B cell (primary cell): ENCODE results near the gene NBL1. TPM values are rescaled to one million over a fixed set of nuclear protein-coding genes. Genes with fewer than 3 reads are reported as not detected.

Source experiments
- ATAC-seq: fragments of 200-7000 bp; cut with Tn5 transposase; one replicate; pipeline ENCODE4 v1.10.0; 2021; ENCODE audit warnings: low read depth, mild to moderate bottlenecking, moderate number of reproducible peaks, moderate library complexity
- CTCF ChIA-PET: fragments of 350-600 bp; sonication (Branson Sonifier 250); formaldehyde crosslinking; loops from one replicate; lab custom pipeline; 2021; ENCODE audit warnings: antibody characterized with exemption, inconsistent platforms; lab: Charles Lee
- POLR2A ChIA-PET: fragments of 350-600 bp; sonication (Branson Sonifier 250); formaldehyde crosslinking; loops from one replicate; lab custom pipeline; 2021; ENCODE audit warnings: antibody characterized with exemption; lab: Charles Lee
- DNase-seq: peaks from one replicate; pipeline ENCODE4 v3.0.0; 2013
- H2AFZ ChIP-seq: 2 replicates; pipeline ENCODE4 v1.6.1; 2012; ENCODE audit warnings: mild to moderate bottlenecking, low read depth, low read length; ENCODE audit not compliant: insufficient read depth, poor library complexity, severe bottlenecking
- H3K27ac ChIP-seq, 2 donors: 1 replicate in 1 of 2; 2 replicates in 1 of 2; pipeline ENCODE4 v1.5.1; 2012 to 2013; ENCODE audit warnings: low read length in 2 of 2, mild to moderate bottlenecking in 2 of 2, moderate library complexity in 1 of 2
- H3K27me3 ChIP-seq, 4 experiments: fragments of 200-600 bp in 1 of 4; sonication (generic) in 1 of 4; replicated peaks in 1 of 4; 1 replicate in 2 of 4; 2 replicates in 2 of 4; pipeline versions ENCODE4 v1.6.1 to v1.7.0; 2013 to 2016; ENCODE audit warnings: low read length in 3 of 4, mild to moderate bottlenecking in 2 of 4, mixed read lengths in 1 of 4, moderate library complexity in 1 of 4; ENCODE audit not compliant: insufficient read depth in 4 of 4, control insufficient read depth in 3 of 4; ENCODE audit errors: control extremely low read depth in 1 of 4
- H3K36me3 ChIP-seq, 2 experiments: replicated peaks in 1 of 2; 1 replicate in 1 of 2; 2 replicates in 1 of 2; pipeline versions ENCODE4 v1.6.1 to v1.7.1; 2013; ENCODE audit warnings: low read length in 1 of 2; ENCODE audit not compliant: insufficient read depth in 2 of 2, control insufficient read depth in 1 of 2; ENCODE audit errors: control extremely low read depth in 1 of 2, extremely low read depth in 1 of 2
- H3K4me1 ChIP-seq, 2 donors: fragments of 200-600 bp in 1 of 2; sonication (generic) in 1 of 2; 1 replicate in 1 of 2; 2 replicates in 1 of 2; pipeline versions ENCODE4 v1.5.1 to v1.6.1; 2013 to 2017; ENCODE audit warnings: low read length in 2 of 2; ENCODE audit not compliant: control insufficient read depth in 2 of 2, insufficient read depth in 2 of 2
- H3K4me2 ChIP-seq: replicated peaks from 2 replicates; pipeline ENCODE3; 2012; ENCODE audit warnings: mild to moderate bottlenecking, low read depth, low read length; ENCODE audit not compliant: poor library complexity, severe bottlenecking
- H3K4me3 ChIP-seq, 5 experiments: fragments of 200-600 bp in 1 of 5; sonication (generic) in 1 of 5; 1 replicate in 3 of 5; 2 replicates in 2 of 5; pipeline versions ENCODE4 v1.5.1 to v1.7.0; 2011 to 2016; ENCODE audit warnings: low read length in 4 of 5, mild to moderate bottlenecking in 4 of 5, low read depth in 2 of 5, control low read depth in 1 of 5, moderate library complexity in 1 of 5; ENCODE audit not compliant: insufficient read depth in 1 of 5; ENCODE audit errors: control extremely low read depth in 1 of 5, extremely low read depth in 1 of 5
- H3K79me2 ChIP-seq: fragments of 200-600 bp; sonication (generic); one replicate; pipeline ENCODE4 v1.6.0; 2016; ENCODE audit warnings: low read length; ENCODE audit not compliant: control insufficient read depth, insufficient read depth
- H3K9ac ChIP-seq: fragments of 200-600 bp; sonication (generic); 2 replicates; pipeline ENCODE4 v1.6.1; 2017; ENCODE audit warnings: mild to moderate bottlenecking, low read length, moderate library complexity
- H3K9me3 ChIP-seq, 3 donors: one replicate each; pipeline versions ENCODE4 v1.6.1 to v1.7.1; 2013; ENCODE audit warnings: low read length in 2 of 3; ENCODE audit not compliant: control insufficient read depth in 2 of 3, insufficient read depth in 1 of 3; ENCODE audit errors: control extremely low read depth in 1 of 3
- H4K20me1 ChIP-seq: 2 replicates; pipeline ENCODE4 v1.6.0; 2012; ENCODE audit warnings: mild to moderate bottlenecking, low read length; ENCODE audit not compliant: insufficient read depth, control insufficient read depth, poor library complexity, severe bottlenecking
- H3K27ac Mint-ChIP-seq: one replicate; pipeline ENCODE4 v1.8.0; 2021; ENCODE audit warnings: mixed read lengths
- H3K27me3 Mint-ChIP-seq: one replicate; pipeline ENCODE4 v1.8.0; 2021; ENCODE audit warnings: mixed read lengths
- H3K4me1 Mint-ChIP-seq: one replicate; pipeline ENCODE4 v1.8.0; 2021; ENCODE audit warnings: mixed read lengths
- H3K4me3 Mint-ChIP-seq: one replicate; pipeline ENCODE4 v1.8.0; 2021; ENCODE audit warnings: mixed read lengths
- H3K9me3 Mint-ChIP-seq: one replicate; pipeline ENCODE4 v1.8.0; 2022; ENCODE audit warnings: mixed read lengths; ENCODE audit not compliant: insufficient read depth
- EZH2 ChIP-seq: IDR thresholded peaks from 2 replicates; pipeline ENCODE4 v1.6.1; 2012; ENCODE audit warnings: borderline replicate concordance, low read depth, mild to moderate bottlenecking, moderate library complexity, low read length; ENCODE audit not compliant: insufficient read depth, poor library complexity, severe bottlenecking
- WGBS: methylation state at CpG from one replicate; pipeline ENCODE4 v1.1.5; 2013; ENCODE audit warnings: missing lambda C conversion rate; ENCODE audit not compliant: insufficient coverage; 5-methylcytosine and 5-hydroxymethylcytosine counted together
- intact Hi-C: fragments of 100-400 bp; cut with micrococcal nuclease; formaldehyde crosslinking; loops from one replicate; pipeline ENCODE4 v1.10.0; 2022
- polyA plus RNA-seq: library from polyadenylated mRNA; depleted of rRNA; stranded (reverse); fragments of >200 nt; gene quantifications from 2 replicates; pipeline ENCODE4 v1.2.3, GENCODE V29; 2012
- total RNA-seq, 2 donors: library from RNA; stranded (reverse); fragments of 120-200 nt in 1 of 2; gene quantifications; 1 replicate in 1 of 2; 2 replicates in 1 of 2; pipeline versions ENCODE4 v1.2.3 to v1.2.4, GENCODE V29; 2013 to 2022
- TF ChIP-seq, protein P1 (sequence below): fragments of 200-600 bp; IDR thresholded peaks from one replicate; pipeline ENCODE4 v1.8.0; 2022; ENCODE audit warnings: antibody characterized with exemption, mild to moderate bottlenecking

Gene NBL1
- total and polyA plus RNA-seq, 2 donors (not counting 1 experiment from before 2014, with no cell fraction given) = 0.74 to 0.97 TPM

DNA sequence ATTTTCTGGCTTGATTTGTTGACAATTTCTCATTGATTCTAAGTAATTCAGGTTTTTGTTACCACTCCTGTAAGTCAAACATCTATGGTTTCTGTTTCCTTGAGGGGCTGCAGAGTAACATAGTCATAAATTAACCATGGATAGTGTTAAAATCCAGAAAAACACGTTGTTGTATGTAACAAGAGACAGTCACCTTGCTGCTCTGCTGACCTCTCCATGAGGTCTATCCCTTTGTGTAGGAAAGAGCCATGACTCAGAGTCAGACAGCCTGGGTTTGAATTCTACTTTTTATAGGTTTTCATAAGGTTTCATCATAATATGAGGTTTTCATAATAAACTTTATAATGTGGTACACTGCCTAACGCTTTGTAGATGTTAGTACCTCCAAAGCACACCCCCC lies 27.6 kb upstream of the NBL1 start:
- 67% methylated on average over 1 of the region's 2 CpGs for WGBS
- H3K27me3 ChIP-seq = no peaks in the 10 kb centered on the region
- peaks cover 43% of the 10 kb centered on the region for H3K79me2 ChIP-seq
- no peak overlapping the region for H3K9ac ChIP-seq
- CTCF ChIA-PET = no interaction called here
- Mint-ChIP-seq H3K9me3 (no peaks in the 10 kb centered on the region), H3K27me3 (no peaks in the 10 kb centered on the region), H3K4me3 (no peak overlapping the region), H3K4me1 (peaks cover 2% of the 10 kb centered on the region), H3K27ac (no peak overlapping the region)
- no peak overlapping the region for H2AFZ ChIP-seq
- POLR2A ChIA-PET = no interaction called here
- no peak overlapping the region for H3K4me2 ChIP-seq
- ATAC-seq (no peak), DNase-seq (no peak)
- no peak overlapping the region for H3K27ac ChIP-seq
- TF ChIP-seq EZH2 = no peak
- TF ChIP-seq, protein P1, sequence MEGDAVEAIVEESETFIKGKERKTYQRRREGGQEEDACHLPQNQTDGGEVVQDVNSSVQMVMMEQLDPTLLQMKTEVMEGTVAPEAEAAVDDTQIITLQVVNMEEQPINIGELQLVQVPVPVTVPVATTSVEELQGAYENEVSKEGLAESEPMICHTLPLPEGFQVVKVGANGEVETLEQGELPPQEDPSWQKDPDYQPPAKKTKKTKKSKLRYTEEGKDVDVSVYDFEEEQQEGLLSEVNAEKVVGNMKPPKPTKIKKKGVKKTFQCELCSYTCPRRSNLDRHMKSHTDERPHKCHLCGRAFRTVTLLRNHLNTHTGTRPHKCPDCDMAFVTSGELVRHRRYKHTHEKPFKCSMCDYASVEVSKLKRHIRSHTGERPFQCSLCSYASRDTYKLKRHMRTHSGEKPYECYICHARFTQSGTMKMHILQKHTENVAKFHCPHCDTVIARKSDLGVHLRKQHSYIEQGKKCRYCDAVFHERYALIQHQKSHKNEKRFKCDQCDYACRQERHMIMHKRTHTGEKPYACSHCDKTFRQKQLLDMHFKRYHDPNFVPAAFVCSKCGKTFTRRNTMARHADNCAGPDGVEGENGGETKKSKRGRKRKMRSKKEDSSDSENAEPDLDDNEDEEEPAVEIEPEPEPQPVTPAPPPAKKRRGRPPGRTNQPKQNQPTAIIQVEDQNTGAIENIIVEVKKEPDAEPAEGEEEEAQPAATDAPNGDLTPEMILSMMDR = no peak
- peaks cover 12 to 23% of the 10 kb centered on the region in 2 experiments for H3K36me3 ChIP-seq
- H4K20me1 ChIP-seq = peaks cover 38% of the 10 kb centered on the region
- H3K9me3 ChIP-seq = no peaks in the 10 kb centered on the region
- no peaks in the 10 kb centered on the region for H3K4me1 ChIP-seq
- intact Hi-C loops = no loop called here
- no peak overlapping the region for H3K4me3 ChIP-seq

- ATAC-seq (no peak), DNase-seq (no peak)
- ChIA-PET CTCF (interaction anchor here (1.0 kb wide), 1 partner anchor 45 kb away, joined by 4 read pairs; no protein-coding TSS in a partner anchor), POLR2A (no interaction called here)
- TF ChIP-seq, protein P1 = no peak
- no peak for TF ChIP-seq EZH2
- H3K27me3 Mint-ChIP-seq = no peaks in the 10 kb centered on the region
- H3K4me3 Mint-ChIP-seq = no peak overlapping the region
- H3K79me2 ChIP-seq = peaks cover 45% of the 10 kb centered on the region
- H2AFZ ChIP-seq = no peak overlapping the region
- no peaks in the 10 kb centered on the region for H3K9me3 ChIP-seq
- intact Hi-C loops = no loop called here
- peaks cover 16 to 23% of the 10 kb centered on the region in 2 experiments for H3K36me3 ChIP-seq
- no peaks in the 10 kb centered on the region for H3K27me3 ChIP-seq
- H3K4me3 ChIP-seq = no peak overlapping the region
- H3K27ac Mint-ChIP-seq = no peak overlapping the region
- H3K9ac ChIP-seq = no peak overlapping the region
- no peak overlapping the region for H3K27ac ChIP-seq
- H3K4me2 ChIP-seq = no peak overlapping the region
- WGBS = no CpG with 5 or more reads among the region's 3 CpGs
- H3K4me1 ChIP-seq = no peaks in the 10 kb centered on the region
- peaks cover 40% of the 10 kb centered on the region for H4K20me1 ChIP-seq
- H3K9me3 Mint-ChIP-seq = no peaks in the 10 kb centered on the region
- peaks cover 2% of the 10 kb centered on the region for H3K4me1 Mint-ChIP-seq
Measured at GRCh38 chr1:19617376-19617775, 26.7 kb upstream of the NBL1 start.
